K562 (cell line): ENCODE measurements around the gene GALNT15. TPM values are rescaled to one million over a fixed set of nuclear protein-coding genes. Genes with fewer than 3 reads are reported as not detected.

Source experiments
- CBX1 ChIP-seq: sonication (generic); IDR thresholded peaks from 2 replicates; pipeline ENCODE4 v1.6.1; 2016; ENCODE audit warnings: antibody characterized with exemption, low read depth, mild to moderate bottlenecking
- EHMT2 ChIP-seq: fragments of 450-650 bp; IDR thresholded peaks from 2 replicates; pipeline ENCODE4 v1.6.1; 2018; ENCODE audit warnings: antibody characterized with exemption
- RERE ChIP-seq: sonication (generic); formaldehyde crosslinking; IDR thresholded peaks from 2 replicates; pipeline ENCODE4 v1.8.0; 2023; ENCODE audit warnings: missing genetic modification reagents, mild to moderate bottlenecking, borderline replicate concordance
- SMAD4 ChIP-seq: fragments of 250-450 bp; sonication (Bioruptor Pico); conservative IDR thresholded peaks from 2 replicates; pipeline ENCODE4 v1.8.0; 2021; ENCODE audit warnings: inconsistent platforms, mild to moderate bottlenecking, moderate library complexity
- polyA plus RNA-seq, 8 experiments: library from polyadenylated mRNA; depleted of rRNA in 4 of 8; stranded (reverse) in 5 of 8; unstranded in 3 of 8; fragments of >200 nt; fragmentation: Nextera tagmentation in 2 of 8; fragmentation: Illumina TruSeq in 1 of 8; extraction: Ambion mirVana in 2 of 8; extraction: Trizol in 1 of 8; gene quantifications; 2 replicates each; pipeline versions ENCODE4 v1.2.1 to v1.2.3, GENCODE V29; 2011 to 2014; ENCODE audit warnings: inconsistent platforms in 1 of 8, missing spikeins in 1 of 8
- total RNA-seq, 7 experiments: library from RNA; depleted of rRNA in 6 of 7; stranded (reverse); fragments of >200 nt in 6 of 7; fragmentation: Illumina TruSeq in 2 of 7; extraction: Trizol in 2 of 7; gene quantifications; 2 replicates each; pipeline versions ENCODE4 v1.2.1 to v1.2.3, GENCODE V29; 2011 to 2021; ENCODE audit warnings: low replicate concordance in 1 of 7
- TF ChIP-seq, protein P1 (sequence below): conservative IDR thresholded peaks from 2 replicates; pipeline ENCODE4 v1.6.1; 2011; ENCODE audit warnings: low read depth, mild to moderate bottlenecking, low read length; ENCODE audit not compliant: control insufficient read depth
- TF ChIP-seq, protein P2 (sequence below): sonication (generic); formaldehyde crosslinking; IDR thresholded peaks from 2 replicates; pipeline ENCODE4 v1.8.1; 2022; ENCODE audit warnings: missing genetic modification reagents

GALNT15 gene
- total and polyA plus RNA-seq, 9 of the 15 experiments (the other 6 are each of a cell fraction or from before 2014, with no cell fraction given) = not detected

DNA sequence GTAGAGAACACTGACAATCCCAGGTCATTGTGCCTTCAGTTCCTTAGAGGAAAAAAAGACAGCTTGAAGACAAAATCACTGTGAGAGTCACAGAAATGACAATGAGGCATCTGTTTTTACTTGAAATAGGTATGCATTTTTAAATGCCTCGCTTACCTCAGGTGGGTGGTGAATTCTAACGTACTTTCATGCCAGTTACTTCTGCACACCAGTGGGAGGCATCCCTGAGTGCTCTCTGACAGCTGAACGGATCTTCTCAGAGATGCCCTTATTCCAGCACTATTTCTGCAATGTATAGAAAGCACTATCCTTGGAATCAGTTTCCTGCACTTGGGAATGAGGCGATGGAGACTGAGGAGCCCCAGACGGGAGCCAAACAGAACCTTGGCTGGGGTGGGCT is 74.1 kb downstream of the GALNT15 start (continued):
- TF ChIP-seq CBX1 (no peak), RERE (CRISPR knock-in tag) (no peak), EHMT2 (no peak), SMAD4 (CRISPR knock-in tag) (no peak)
- TF ChIP-seq, protein P1, sequence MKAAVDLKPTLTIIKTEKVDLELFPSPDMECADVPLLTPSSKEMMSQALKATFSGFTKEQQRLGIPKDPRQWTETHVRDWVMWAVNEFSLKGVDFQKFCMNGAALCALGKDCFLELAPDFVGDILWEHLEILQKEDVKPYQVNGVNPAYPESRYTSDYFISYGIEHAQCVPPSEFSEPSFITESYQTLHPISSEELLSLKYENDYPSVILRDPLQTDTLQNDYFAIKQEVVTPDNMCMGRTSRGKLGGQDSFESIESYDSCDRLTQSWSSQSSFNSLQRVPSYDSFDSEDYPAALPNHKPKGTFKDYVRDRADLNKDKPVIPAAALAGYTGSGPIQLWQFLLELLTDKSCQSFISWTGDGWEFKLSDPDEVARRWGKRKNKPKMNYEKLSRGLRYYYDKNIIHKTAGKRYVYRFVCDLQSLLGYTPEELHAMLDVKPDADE = no peak
- TF ChIP-seq, protein P2, sequence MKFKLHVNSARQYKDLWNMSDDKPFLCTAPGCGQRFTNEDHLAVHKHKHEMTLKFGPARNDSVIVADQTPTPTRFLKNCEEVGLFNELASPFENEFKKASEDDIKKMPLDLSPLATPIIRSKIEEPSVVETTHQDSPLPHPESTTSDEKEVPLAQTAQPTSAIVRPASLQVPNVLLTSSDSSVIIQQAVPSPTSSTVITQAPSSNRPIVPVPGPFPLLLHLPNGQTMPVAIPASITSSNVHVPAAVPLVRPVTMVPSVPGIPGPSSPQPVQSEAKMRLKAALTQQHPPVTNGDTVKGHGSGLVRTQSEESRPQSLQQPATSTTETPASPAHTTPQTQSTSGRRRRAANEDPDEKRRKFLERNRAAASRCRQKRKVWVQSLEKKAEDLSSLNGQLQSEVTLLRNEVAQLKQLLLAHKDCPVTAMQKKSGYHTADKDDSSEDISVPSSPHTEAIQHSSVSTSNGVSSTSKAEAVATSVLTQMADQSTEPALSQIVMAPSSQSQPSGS (CRISPR knock-in tag) = no peak
